ENCODE data around the gene PKN2. TPM values are rescaled to one million over a fixed set of nuclear protein-coding genes. Genes with fewer than 3 reads are reported as not detected.

The PKN2 gene
- total RNA-seq, 1 experiment from 2014 or later = 33.4 TPM

- H3K27me3 ChIP-seq (replicated peaks; ENCODE audit: control insufficient read depth, insufficient read depth, low read length) = no peaks in the 10 kb centered on the region
- CTCF ChIA-PET = no interaction called here
- no peaks in the 10 kb centered on the region for H3K27me3 Mint-ChIP-seq (ENCODE audit: insufficient read depth, unreplicated experiment)
- no peaks in the 10 kb centered on the region for H3K4me1 ChIP-seq
- H3K36me3 ChIP-seq (ENCODE audit: control insufficient read depth, insufficient read depth, low read length) = no peaks in the 10 kb centered on the region
- DNase-seq = no peak
- no peaks in the 10 kb centered on the region for H3K36me3 Mint-ChIP-seq (ENCODE audit: insufficient read depth, unreplicated experiment)
- no peak for TF ChIP-seq CTCF (IDR thresholded peaks at IDR 0.05; ENCODE audit: insufficient read depth in 1 of 2, low read depth in 1 of 2, low read length in 1 of 2, severe bottlenecking in 1 of 2, unreplicated experiment in 1 of 2)
- POLR2A ChIA-PET = no interaction called here
- no peaks in the 10 kb centered on the region for H3K9me3 Mint-ChIP-seq (ENCODE audit: unreplicated experiment)
- no peak overlapping the region for H3K4me3 ChIP-seq (ENCODE audit: low read depth, low read length)
- H3K4me1 Mint-ChIP-seq (ENCODE audit: low read depth, unreplicated experiment) = no peaks in the 10 kb centered on the region
- H3K27ac Mint-ChIP-seq (ENCODE audit: unreplicated experiment) = no peak overlapping the region
- H3K4me3 Mint-ChIP-seq (ENCODE audit: unreplicated experiment) = no peak overlapping the region
- intact Hi-C loops (cut with micrococcal nuclease; ENCODE audit: unreplicated experiment) = no loop called here
- no TSS peak for BruUV-seq (replicated peaks)
- no peaks in the 10 kb centered on the region for H3K9me3 ChIP-seq
These were observed 5.7 kb upstream of the PKN2 start for GRCh38 chr1:88678405-88678804.

DNA sequence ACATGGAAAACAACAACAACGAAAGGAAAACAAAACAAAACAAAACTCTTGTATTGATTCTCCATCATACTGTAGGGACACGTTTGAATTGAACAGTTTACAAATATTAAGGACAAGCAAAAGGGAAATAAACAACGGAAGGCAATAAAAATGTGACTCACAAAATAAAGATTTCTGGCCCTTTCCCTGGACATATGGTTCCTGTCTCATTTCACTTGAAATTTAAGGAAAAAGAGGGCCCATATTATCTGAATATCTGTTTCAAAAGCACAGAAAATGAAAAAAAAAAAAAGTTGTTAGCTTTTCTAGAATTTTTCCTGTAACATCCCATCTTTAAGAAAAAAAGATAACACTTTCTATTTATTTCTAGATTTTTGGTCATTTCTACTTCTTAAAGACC lies 3.6 kb upstream of the PKN2 start:
- Mint-ChIP-seq H3K27me3 (ENCODE audit: insufficient read depth, unreplicated experiment) (no peaks in the 10 kb centered on the region), H3K4me1 (ENCODE audit: low read depth, unreplicated experiment) (no peaks in the 10 kb centered on the region), H3K4me3 (ENCODE audit: unreplicated experiment) (no peak overlapping the region), H3K36me3 (ENCODE audit: insufficient read depth, unreplicated experiment) (peaks cover 7% of the 10 kb centered on the region), H3K27ac (ENCODE audit: unreplicated experiment) (no peak overlapping the region), H3K9me3 (ENCODE audit: unreplicated experiment) (no peaks in the 10 kb centered on the region)
- H3K9me3 ChIP-seq = no peaks in the 10 kb centered on the region
- intact Hi-C loops (cut with micrococcal nuclease; ENCODE audit: unreplicated experiment) = no loop called here
- no peak for DNase-seq
- TF ChIP-seq CTCF (IDR thresholded peaks at IDR 0.05; ENCODE audit: insufficient read depth in 1 of 2, low read depth in 1 of 2, low read length in 1 of 2, severe bottlenecking in 1 of 2, unreplicated experiment in 1 of 2) = no peak
- no peaks in the 10 kb centered on the region for H3K36me3 ChIP-seq (ENCODE audit: control insufficient read depth, insufficient read depth, low read length)
- H3K4me3 ChIP-seq (ENCODE audit: low read depth, low read length) = no peak overlapping the region
- H3K4me1 ChIP-seq = no peaks in the 10 kb centered on the region
- POLR2A ChIA-PET = no interaction called here
- no TSS peak for BruUV-seq (replicated peaks)
- H3K27me3 ChIP-seq (replicated peaks; ENCODE audit: control insufficient read depth, insufficient read depth, low read length) = no peaks in the 10 kb centered on the region
- CTCF ChIA-PET = no interaction called here

GRCh38 chr1:88680911-88681622 lies 3.0 kb upstream of the PKN2 start:
- no peak for TF ChIP-seq CTCF (IDR thresholded peaks at IDR 0.05; ENCODE audit: insufficient read depth in 1 of 2, low read depth in 1 of 2, low read length in 1 of 2, severe bottlenecking in 1 of 2, unreplicated experiment in 1 of 2)
- Mint-ChIP-seq H3K9me3 (ENCODE audit: unreplicated experiment) (no peaks in the 10 kb centered on the region), H3K27ac (ENCODE audit: unreplicated experiment) (no peak overlapping the region), H3K36me3 (ENCODE audit: insufficient read depth, unreplicated experiment) (peaks cover 7% of the 10 kb centered on the region), H3K4me1 (ENCODE audit: low read depth, unreplicated experiment) (no peaks in the 10 kb centered on the region), H3K27me3 (ENCODE audit: insufficient read depth, unreplicated experiment) (no peaks in the 10 kb centered on the region), H3K4me3 (ENCODE audit: unreplicated experiment) (no peak overlapping the region)
- Histone ChIP-seq H3K4me3 (ENCODE audit: low read depth, low read length) (no peak overlapping the region), H3K4me1 (peaks cover 4% of the 10 kb centered on the region; the same call in 1 of the 2 replicates), H3K36me3 (ENCODE audit: control insufficient read depth, insufficient read depth, low read length) (no peaks in the 10 kb centered on the region), H3K9me3 (no peaks in the 10 kb centered on the region), H3K27me3 (replicated peaks; ENCODE audit: control insufficient read depth, insufficient read depth, low read length) (no peaks in the 10 kb centered on the region)
- CTCF ChIA-PET = no interaction called here
- no peak for DNase-seq
- no TSS peak for BruUV-seq (replicated peaks)
- intact Hi-C loops (cut with micrococcal nuclease; ENCODE audit: unreplicated experiment) = no loop called here
- POLR2A ChIA-PET = no interaction called here
